NCI-H748 (cell line): ENCODE results near the gene LINGO3.

Experiments
- DNase-seq: peaks from one replicate; lab custom pipeline; 2025; ENCODE audit not compliant: unreplicated experiment; lab: John Stamatoyannopoulos, UW

LINGO3 gene

DNA sequence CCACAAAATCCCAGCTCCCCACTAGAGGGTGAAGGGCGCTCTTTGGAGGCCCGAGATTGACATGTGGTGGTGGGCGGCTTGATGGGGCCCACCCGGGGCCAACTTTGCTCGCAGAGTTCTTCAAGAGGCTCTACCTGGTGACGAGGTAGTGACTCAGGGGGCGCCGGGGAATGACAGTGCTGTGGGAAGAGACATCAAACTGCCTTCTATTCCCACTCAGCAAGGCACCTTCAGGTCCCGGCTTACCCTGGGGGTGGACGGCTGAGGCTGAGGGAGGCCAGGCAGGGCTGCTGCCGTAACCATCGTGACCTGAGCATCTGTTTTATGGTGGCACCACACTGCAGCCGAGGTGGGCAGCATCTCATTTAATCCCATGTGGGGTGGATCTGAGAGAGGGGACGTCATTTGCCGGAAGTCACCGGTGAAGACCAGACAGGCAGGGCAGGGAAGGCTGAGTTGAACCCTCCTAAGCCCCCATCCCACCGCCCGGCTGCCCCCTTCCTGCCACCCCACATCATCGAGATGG, 1.6 kb downstream of the LINGO3 start:
- no peak for DNase-seq

DNA sequence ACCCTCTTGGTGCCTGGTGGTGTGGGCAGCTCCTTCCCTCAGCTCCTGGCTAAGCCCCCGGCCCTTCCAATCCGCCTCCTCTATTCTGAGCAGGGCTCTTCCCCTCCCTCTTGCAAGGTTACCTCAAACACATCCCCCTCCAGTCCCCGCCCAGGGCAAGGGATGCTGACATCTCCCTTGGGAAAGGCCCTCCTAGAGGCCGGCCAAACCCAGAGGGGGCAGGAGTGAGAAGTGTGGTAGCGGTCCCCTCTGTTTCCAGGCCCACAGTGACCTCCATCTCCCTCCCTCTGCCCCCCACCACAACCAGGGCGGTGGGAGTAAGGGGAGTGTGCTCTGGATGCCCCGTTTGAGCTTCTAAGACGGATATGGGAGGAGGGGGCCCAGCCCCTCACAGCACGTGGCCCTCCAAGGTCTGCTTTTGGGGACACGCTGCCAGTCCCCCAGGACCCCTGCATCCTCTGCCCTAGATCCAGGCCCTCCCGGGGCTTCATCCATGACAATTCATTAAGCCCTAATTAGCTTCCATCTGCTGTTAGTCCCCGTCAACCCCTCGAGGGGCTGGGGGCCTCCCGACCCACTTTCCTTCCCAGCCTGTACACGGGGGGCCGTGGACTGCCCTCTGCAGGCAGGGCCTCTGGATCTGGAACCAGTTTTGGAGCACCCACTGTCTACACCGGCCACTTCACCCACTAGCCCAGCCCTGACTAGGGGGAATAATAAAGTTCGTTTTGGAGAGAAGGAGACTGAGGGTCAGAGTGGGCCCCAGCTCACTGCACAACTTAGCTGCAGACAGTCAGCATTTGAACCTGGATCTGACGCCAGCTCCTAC, 2.3 kb downstream of the LINGO3 start:
- no peak for DNase-seq

DNA sequence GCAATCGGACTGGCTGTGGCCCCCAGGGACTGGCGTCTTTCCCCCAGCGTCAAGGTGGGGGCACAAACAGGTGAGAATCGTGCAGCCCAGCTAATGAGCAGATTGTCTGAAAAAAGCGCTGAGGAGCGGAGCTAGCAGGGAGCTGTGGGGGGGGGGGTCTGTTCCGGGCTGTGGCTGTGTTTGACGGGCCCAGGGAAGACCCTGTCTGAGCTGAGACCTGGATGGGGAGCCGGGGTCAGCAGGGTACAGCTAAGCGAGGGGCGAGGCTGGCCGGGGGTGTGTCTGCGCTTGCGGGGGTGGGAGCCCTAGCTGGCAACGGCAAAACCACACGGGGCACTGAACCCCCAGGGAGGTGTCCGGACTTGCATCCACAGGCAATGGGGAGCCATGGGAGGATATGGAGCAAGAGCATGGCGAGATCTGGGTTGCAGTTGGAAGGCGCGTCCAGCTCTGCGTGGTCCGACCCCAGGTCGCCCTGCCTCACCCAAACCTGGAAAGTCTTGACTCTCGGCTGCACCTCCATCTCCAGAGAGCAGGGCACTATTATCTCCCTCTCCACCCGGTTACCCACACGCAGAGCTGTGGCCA, 4.6 kb downstream of the LINGO3 start:
- DNase-seq: no peak

DNA sequence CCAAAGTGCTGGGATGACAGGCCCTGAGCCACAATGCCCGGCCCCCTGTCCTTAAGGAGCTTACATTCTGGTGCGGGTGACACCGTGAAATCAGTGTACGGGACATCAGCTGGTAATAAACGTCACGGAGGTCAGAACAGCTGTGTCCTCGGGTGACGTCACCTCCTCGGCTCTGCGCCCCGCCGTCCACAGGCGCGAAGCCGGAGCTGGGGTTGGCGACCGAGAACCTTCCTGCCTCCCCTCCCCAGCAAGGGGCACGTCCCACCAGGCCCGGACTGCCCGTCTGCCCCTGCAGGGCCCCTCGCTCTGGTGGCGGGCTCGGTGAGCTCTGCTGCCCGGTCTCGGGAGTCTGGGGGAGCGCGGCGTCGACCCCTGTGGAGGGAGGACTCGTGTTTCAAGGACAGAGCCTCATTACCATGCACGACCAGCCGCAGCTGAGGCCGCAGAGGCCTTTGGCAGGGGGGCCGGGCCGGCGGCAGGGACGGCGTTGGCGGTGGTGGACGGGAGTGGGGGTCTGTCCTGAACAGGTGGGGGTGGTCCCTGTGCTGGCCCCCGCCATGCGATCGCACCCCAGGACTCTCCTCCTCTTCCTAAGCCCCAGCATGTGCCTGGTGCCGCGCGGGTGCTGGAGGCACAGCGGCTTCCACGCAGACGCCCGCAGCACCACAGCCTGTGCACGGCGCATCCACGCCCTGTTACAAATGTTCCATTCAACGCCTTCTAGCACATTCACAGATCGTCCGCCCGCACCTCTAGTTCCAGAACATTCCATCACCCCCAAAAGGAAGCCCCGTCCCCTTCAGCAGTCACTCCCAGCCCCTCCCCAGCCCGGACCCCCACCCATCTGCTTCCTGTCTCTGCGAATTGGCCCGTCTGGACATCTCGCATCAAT, 5.4 kb downstream of the LINGO3 start:
- no peak for DNase-seq

DNA sequence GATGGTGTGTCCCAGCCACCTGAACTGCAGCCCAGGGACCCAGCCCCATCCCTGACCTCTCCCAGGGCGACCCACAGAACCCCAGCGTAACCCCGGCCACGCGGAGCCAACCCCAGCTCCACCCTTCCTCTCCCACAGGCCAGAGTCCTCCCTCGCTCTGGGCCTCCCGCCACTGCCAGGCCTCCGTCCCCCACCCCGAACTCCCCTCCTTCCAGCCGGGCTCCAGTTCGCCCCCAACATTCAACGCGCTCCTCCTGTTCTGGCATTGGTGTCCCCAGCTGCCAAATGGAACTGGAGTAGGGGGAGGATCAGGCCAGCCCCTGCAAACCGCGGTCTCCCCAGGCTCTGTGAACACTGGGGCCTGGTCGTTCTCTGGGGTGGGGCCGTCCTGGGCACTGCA, 7.4 kb downstream of the LINGO3 start:
- no peak for DNase-seq

DNA sequence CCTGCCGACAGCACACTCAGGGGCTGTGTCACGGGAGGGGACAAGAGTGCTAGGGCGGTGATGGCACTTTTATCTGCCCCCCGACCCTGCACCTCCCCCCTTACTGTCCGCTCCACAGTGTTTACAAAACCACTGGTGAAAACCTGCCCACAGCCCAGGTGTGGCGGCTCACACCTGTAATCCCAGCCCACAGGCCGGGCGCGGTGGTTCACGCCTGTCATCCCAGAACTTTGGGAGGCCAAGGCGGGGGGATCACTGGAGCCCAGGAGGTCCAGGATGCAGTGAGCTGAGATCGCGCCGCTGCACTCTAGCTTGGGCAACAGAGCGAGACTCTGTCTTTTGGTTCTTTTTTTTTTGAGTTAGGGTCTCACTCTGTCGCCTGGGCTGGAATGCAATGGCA, 11.8 kb downstream of the LINGO3 start:
- no peak for DNase-seq

DNA sequence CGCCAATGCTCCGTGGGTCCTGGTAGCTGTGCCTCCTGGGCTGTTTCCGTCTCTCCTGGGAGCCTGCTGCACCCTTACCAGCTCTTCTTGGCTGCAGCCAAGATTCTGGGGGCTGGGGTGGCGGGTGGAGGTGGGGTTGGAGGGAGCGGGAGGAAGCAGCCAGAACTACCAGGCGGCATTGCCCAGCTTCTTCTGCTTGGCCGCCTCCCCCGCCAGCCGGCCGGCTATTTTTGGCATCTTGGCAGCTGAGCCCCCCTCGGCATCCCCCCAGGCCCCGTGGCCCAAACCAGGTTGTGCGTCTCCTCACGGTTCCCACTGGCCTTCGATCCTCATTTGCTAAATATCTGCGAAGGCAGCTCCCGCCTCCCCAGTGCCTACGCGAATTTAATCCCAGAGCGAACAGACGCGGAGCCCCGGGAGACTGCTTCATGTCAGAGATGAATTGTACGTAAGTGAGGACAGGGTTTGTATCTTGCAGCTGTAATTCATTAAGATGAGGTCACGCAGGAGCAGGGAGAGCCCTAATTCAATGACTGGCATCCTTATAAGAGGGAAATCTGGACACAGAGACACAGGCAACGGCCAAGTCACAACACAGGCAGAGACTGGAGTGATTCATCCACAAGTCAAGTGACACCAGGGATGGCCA, 13.1 kb downstream of the LINGO3 start:
- no peak for DNase-seq

DNA sequence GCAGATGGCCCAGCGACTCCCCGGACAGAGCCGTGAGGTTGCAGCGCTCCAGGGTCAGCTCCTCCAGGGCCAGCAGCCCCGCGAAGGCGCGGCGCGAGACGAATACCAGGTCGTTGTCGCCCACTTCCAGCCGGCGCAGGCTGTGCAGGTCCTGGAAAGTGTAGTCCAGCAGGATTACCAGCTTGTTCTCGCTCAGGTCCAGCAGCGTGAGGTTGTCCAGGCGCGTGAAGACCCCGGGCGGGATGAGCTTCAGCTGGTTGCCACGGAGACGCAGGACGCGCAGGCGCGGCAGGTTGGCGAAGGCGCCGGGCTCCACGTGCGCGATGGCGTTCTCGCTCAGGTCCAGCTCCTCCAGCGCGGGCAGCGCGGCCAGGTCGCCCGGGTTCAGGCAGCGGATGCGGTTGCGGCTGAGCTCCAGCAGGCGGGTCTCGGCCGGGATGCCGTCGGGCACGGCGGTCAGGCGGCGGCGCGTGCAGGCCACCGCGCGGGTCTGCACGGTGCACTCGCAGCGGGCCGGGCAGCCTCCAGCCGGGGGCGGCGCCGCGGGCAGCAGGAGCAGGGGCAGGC, 16.7 kb downstream of the LINGO3 start:
- peak; percentile 75 for DNase-seq

DNA sequence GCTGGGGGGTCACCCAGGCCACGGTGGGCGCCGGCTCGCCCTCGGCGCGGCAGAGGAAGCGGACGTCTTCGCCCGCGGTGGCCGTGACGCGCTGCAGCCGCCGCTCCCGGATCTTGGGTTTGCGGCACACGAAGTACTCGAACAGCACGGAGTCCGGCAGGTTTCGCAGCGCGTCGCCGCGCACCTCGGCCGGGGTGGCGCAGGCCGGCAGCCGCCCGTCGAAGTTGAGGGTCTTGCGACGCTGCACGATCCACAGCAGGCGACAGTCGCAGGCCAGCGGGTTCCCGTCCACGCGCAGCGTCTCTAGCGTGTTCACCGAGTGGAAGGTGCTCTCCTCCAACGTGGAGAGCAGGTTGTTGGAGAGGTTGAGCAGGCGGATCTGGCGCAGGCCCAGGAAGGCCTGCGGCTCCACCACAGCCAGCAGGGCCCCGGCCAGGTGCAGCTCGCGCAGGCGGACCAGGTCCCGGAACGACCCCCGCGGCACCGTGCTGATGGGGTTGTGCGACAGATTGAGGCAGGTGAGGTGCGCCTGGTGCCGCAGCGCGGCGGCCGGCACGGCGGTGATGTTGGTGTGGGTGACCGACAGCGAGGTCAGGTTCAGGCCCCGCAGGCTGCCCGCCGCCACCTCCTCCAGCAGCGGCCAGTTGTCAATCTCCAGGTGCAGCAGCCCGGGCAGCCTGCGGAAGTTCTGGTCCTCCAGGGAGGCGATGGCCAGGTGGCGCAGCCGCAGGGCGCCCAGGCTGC, 17.3 kb downstream of the LINGO3 start:
- peak; percentile 66 for DNase-seq

DNA sequence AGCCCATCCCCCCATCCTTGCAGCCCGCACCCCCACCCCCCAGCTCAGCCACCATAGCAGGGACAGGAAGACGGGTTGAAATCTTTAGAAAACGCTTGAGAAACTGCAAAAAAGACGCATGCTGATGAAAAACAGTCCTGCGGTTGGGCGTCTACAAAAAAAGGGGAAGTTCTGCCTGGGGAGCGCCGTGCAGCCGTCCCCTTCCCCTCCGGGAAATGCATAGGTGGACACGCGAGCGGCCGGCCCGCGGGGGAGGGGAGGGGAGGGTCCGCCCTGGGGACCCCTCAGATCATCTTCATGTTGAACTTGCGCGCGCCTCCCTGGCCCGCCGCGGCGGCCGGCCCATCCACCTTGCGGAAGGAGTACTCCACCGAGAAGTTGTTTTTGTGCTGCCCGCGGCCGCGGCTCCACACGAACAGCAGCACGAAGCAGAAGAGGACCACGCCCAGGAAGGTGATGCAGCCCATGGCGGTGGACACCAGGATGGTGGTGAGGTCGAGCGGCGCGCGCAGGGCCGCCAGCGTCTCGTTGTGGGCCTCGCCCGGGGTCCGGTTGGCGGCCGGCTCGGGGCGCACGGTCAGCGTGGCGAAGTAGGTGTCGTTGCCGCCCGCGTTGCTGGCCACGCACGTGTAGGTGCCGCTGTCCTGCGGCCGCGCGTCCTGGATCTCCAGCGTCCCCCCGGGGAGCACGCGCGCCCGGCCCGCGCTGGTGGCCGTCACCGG, 18.1 kb downstream of the LINGO3 start:
- DNase-seq: peak; percentile 60

DNA sequence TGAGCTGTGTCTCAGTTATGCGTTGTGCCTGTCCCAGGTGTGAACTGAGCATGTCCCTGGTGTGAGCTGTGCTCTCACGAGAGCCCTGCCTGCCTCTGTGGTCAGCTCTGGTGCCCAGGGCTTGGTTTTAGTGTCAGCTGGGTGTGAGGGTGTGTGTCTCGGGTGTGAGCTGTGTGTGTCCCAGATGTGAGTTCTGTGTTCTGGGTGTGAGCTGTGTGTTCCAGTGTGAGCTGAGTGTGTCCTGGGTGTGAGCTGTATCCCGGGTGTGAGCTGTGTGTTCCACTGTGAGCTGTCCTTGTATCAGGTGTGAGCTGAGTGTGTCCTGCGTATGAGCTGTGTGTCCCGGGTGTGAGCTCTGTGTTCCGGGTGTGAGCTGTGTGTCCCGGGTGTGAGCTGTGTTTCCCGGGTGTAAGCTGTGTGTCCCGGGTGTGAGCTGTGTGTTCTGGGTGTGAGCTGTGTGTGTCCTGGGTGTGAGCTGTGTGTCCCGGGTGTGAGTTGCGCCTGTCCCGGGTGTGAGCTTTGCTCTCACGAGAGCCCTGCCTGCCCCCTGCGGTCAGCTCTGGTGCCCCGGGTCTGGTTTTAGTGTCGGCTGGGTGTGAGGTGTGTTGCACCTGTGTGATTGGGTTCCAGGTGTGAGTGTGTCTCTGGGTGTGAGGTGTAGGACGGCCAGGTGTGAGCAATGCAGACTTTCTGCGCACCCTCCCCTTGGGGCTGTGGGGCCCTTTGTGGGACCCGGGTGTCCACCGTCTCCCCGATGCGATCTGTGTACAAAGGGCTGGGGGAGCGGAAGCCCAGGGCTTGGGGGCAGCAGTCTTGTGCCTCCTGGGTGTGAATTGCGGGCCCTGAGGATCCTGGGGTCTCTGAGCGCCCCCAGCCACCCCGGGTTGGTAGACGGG, 18.9 kb downstream of the LINGO3 start:
- no peak for DNase-seq

DNA sequence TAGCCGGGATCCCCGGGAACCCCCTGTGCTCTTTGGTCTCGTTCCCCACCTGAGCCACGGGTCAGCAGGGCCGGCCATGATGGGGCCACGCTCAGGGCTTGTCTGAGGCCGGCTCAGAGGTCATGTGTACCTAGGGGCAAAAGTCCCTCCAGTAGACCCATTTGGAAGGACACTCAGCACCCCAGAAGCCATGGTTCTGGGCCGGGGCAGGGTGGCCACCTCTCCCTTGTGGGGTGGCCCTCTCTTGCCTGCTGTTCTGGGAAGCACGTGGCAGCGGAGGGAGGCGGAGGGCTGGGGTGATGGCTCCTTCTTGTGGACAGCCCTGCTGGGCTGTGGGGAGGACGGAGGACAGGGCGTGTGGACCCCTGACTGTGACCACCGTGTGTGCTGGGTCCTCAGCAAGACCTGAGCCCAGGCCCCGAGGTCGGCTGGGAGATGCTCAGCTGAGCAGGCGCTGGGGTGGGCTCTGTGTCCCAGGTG, 19.6 kb downstream of the LINGO3 start:
- DNase-seq: no peak

DNA sequence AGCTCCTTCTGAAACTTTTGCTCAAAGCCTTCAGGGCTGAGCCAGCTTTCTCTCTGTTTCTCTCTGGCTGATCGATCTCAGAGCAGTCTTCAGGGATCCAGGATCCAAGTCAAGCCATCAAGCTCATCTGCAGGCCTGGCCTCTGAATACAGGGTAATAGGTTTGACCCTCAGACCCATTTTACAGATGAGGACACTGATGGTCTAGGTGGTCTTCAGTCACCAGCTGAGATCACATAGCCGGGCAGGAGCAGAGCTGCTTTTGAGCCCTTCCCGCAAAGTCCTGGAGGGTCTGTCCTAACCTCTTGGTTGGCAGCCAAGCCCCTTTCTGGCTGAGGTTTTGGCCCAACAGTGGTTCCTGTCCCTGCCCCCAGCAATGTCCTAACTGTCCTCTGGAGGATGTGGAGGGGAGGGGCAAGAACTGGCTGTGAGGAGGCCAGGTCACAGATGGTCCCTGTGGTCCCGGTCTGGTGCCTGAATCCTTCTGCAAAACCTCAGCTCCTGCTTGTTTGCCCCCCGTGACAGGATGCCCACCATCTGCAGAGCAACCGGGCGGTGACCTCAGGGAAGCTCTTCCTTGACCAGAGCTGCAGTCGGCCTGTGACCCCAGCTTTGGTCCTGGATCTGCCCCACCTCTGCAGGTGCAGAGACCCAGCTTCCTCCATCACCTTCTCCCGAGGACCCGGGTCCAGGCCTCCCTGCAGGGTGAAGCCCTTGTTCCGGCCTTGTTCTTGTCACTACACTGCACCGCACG, 20.2 kb downstream of the LINGO3 start:
- no peak for DNase-seq

DNA sequence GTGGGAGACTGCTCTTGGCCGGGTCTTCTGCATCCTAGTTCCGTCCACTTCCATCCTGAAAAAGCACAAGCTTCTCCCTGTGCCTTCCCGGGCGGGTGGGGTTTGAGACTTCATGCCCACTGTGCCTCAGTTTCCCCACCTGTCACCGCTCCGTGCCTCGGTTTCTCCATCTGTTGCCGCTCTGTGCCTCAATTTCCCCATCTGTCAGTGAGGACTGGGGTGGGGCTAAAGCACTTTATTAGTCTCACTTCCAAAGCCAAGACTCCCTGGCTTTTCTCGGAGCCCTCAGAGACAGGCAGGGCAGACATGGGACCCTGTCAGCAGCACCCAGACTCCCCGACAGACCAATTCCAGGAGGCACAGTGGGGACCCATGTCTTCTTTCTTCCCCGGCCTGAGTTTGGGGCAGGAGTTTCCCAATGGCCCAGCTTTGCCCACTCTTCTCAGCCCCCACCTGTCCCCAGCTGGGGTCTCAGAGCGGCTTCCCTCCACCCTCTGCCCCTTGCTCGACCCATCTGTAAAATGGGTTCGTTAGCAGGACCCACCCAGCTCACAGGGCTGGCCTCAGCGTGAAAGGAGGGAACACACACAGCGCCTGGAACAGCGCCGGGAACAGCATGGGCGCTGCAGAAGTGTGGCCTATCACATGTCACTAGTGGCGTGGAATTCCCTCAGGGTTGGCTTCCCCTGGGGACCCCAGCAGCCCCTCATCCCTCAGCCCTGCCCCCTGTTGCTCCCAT, 21.4 kb downstream of the LINGO3 start:
- no peak for DNase-seq

DNA sequence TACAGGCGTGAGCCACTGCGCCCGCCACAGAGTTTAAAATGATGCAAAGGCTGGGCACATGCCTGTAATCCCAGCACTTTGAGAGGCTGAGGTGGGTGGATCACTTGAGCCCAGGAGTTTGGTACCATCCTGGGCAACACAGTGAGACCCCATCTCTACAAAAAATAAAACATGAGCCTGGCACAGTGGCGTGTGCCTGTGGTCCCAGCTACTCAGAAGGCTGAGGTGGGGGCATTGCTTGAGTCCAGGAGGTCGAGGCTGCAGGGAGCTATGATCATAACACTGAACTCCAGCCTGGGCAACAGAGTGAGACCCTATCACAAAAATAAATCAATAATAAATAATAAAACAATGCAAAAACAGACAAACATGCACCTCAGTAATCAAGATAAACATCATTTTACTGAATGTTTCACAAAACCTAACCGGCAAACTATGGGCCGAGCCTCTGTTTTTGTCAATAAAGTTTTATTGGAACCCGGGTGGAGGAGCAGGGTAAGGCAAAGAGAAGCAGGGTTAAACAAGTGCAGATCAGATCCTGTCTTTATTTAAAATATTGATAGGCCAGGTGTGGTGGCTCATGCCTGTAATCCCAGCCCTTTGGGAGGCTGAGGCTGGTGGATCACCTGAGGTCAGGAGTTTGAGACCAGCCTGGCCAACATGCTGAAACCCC, 24.0 kb downstream of the LINGO3 start:
- DNase-seq: no peak

DNA sequence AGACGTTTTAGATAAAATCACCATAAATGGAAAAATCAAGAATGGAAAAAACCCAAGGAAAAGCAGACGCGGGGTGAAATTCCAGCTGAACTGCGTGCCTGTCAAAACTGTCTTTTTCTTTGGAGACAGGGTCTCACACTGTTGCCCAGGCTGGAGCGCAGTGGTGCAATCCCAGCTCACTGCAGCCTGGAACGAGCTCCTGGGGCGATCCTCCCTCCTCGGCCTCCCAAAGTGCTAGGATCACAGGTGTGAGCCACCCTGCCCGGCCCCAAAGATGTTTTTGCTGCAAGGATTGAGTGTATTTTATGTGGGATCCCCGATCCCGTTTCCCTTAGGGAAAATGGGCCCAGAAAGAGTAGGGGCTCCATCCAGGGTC, 25.1 kb downstream of the LINGO3 start:
- no peak for DNase-seq
